Measurements from ENCODE around the gene OTUD3. TPM values are rescaled to one million over a fixed set of nuclear protein-coding genes. Genes with fewer than 3 reads are reported as not detected.

The OTUD3 gene
- total RNA-seq, 1 experiment from 2014 or later = 33.9 TPM

- H3K4me3 ChIP-seq (ENCODE audit: low read depth, low read length, poor library complexity, severe bottlenecking) = no peak overlapping the region
- no peak for DNase-seq (ENCODE audit: low spot score)
- H3K27ac ChIP-seq (ENCODE audit: low read depth, low read length, poor library complexity, severe bottlenecking) = no peak overlapping the region
- TF ChIP-seq CTCF (conservative IDR thresholded peaks at IDR 0.05; ENCODE audit: low read depth, low read length) = no peak
- no peak for TF ChIP-seq EZH2 (IDR thresholded peaks at IDR 0.05; ENCODE audit: borderline replicate concordance, low read depth, low read length, poor library complexity, severe bottlenecking)
- BruUV-seq (replicated peaks) = no TSS peak
- ChIA-PET POLR2A (ENCODE audit: low non-redundant PET) (no interaction called here), CTCF (no interaction called here)
- H3K27me3 ChIP-seq (replicated peaks; ENCODE audit: insufficient read depth, low read depth, low read length, poor library complexity) = peaks cover 19% of the 10 kb centered on the region
- H3K36me3 ChIP-seq (ENCODE audit: insufficient read depth, low read length, poor library complexity, severe bottlenecking) = no peaks in the 10 kb centered on the region
- no peaks in the 10 kb centered on the region for H3K9me3 ChIP-seq (ENCODE audit: low read depth, low read length, poor library complexity, severe bottlenecking)
- no peaks in the 10 kb centered on the region for H3K4me1 ChIP-seq (ENCODE audit: insufficient read depth, low read length, poor library complexity, severe bottlenecking)
- intact Hi-C loops (cut with micrococcal nuclease; ENCODE audit: unreplicated experiment) = no loop called here
These were observed 78.4 kb downstream of the OTUD3 start for GRCh38 chr1:19960591-19960990.

Other genes with a start within 250 kb of the OTUD3 start
- 7.9 and 12.5 TPM in 2 replicates for gene NBL1, start 238.1 kb upstream of the OTUD3 start, total RNA-seq (2021)
- gene HTR6, start 217.5 kb upstream of the OTUD3 start, total RNA-seq (2021) = not detected in 2 replicates
- gene TMCO4, start 82.5 kb upstream of the OTUD3 start, total RNA-seq (2021) = 4.3 and 6.3 TPM in 2 replicates
- gene RNF186, start 67.1 kb upstream of the OTUD3 start, total RNA-seq (2021) = not detected in 2 replicates
- gene PLA2G2E, start 41.2 kb downstream of the OTUD3 start, total RNA-seq (2021) = not detected in 2 replicates
- not detected in 2 replicates for gene PLA2G2A, start 97.2 kb downstream of the OTUD3 start, total RNA-seq (2021)
- not detected in 2 replicates for gene PLA2G5, start 187.8 kb downstream of the OTUD3 start, total RNA-seq (2021)
- not detected in 2 replicates for gene PLA2G2D, start 237.1 kb downstream of the OTUD3 start, total RNA-seq (2021)

Measured in A673 (cell line).